HepG2 (cell line): ENCODE data around the gene MRPS31.

ENCODE experiments used
- DPF2 ChIP-seq: sonication (generic); formaldehyde crosslinking; IDR thresholded peaks from 2 replicates; pipeline ENCODE4 v1.4.0; 2020; ENCODE audit warnings: mild to moderate bottlenecking, low read depth, missing genetic modification reagents, borderline replicate concordance
- EZH2 ChIP-seq: conservative IDR thresholded peaks from 2 replicates; pipeline ENCODE4 v1.6.1; 2012; ENCODE audit warnings: mild to moderate bottlenecking, low read depth, low read length, moderate library complexity
- MXI1 ChIP-seq: IDR thresholded peaks from 3 replicates; pipeline ENCODE4 v1.6.1; 2012; ENCODE audit warnings: low read depth, low read length, inconsistent platforms, borderline replicate concordance
- RXRA ChIP-seq: sonication (generic); formaldehyde crosslinking; IDR thresholded peaks from 2 replicates; pipeline ENCODE4 v1.5.1; 2020; ENCODE audit warnings: missing genetic modification reagents
- SMAD3 ChIP-seq: sonication (generic); formaldehyde crosslinking; IDR thresholded peaks from 2 replicates; pipeline ENCODE4 v1.4.0; 2020; ENCODE audit warnings: missing genetic modification reagents
- TCF12 ChIP-seq, 2 experiments: fragments of 450-650 bp in 1 of 2; sonication (generic) in 1 of 2; formaldehyde crosslinking in 1 of 2; IDR thresholded peaks; 2 replicates each; pipeline versions ENCODE4 v1.6.1 to v1.8.0; 2017 to 2022; ENCODE audit warnings: antibody characterized with exemption in 1 of 2, mild to moderate bottlenecking in 1 of 2, missing genetic modification reagents in 1 of 2, moderate library complexity in 1 of 2
- TF ChIP-seq, protein P1 (sequence below): sonication (generic); formaldehyde crosslinking; IDR thresholded peaks from 2 replicates; pipeline ENCODE4 v1.5.0; 2020; ENCODE audit warnings: missing genetic modification reagents
- TF ChIP-seq, protein P2 (sequence below): IDR thresholded peaks from 2 replicates; pipeline ENCODE4 v1.6.1; 2016; ENCODE audit warnings: missing compliant biosample characterization, missing genetic modification reagents, borderline replicate concordance

DNA sequence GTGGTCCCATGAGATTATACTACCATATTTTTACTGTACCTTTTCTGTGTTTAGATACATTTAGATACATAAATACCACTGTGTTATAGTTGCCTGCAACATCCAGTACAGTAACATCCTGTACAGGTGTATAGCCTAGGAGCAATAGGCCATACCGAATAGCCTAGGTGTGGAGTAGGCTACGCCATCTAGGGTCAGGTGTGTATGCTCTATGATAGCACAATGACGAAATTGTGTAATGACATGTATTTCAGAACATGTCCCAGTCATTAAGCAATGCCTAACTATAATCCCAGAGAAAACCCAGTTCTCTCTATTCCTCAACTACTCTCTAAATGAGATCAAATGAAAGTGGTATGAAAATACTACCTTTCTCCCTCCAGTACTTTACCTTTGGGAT lies 22.3 kb upstream of the MRPS31 start:
- TF ChIP-seq RXRA (CRISPR knock-in tag) (no peak), EZH2 (no peak), MXI1 (no peak), SMAD3 (CRISPR knock-in tag) (no peak), DPF2 (CRISPR knock-in tag) (no peak), TCF12 (IDR thresholded peaks at IDR 0.05) (no peak), TCF12 (CRISPR knock-in tag; IDR thresholded peaks at IDR 0.05) (no peak)
- TF ChIP-seq, protein P1, sequence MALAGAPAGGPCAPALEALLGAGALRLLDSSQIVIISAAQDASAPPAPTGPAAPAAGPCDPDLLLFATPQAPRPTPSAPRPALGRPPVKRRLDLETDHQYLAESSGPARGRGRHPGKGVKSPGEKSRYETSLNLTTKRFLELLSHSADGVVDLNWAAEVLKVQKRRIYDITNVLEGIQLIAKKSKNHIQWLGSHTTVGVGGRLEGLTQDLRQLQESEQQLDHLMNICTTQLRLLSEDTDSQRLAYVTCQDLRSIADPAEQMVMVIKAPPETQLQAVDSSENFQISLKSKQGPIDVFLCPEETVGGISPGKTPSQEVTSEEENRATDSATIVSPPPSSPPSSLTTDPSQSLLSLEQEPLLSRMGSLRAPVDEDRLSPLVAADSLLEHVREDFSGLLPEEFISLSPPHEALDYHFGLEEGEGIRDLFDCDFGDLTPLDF: no peak
- TF ChIP-seq, protein P2, sequence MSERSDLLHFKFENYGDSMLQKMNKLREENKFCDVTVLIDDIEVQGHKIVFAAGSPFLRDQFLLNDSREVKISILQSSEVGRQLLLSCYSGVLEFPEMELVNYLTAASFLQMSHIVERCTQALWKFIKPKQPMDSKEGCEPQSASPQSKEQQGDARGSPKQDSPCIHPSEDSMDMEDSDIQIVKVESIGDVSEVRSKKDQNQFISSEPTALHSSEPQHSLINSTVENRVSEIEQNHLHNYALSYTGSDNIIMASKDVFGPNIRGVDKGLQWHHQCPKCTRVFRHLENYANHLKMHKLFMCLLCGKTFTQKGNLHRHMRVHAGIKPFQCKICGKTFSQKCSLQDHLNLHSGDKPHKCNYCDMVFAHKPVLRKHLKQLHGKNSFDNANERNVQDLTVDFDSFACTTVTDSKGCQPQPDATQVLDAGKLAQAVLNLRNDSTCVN: no peak
